NCI-H526 treated with DMSO at 0.1 percent for 48 hours (cell line): ENCODE measurements around the gene TTL.
A peak's percentile ranks its signal among the peaks of the same experiment; 100 is the strongest.
"Not testable (repeated sequence)": the region's sequence is repeated elsewhere in the genome, so short reads cannot be mapped to it uniquely, and the experiment has no call there.

ENCODE experiments used
- DNase-seq: peaks from one replicate; lab custom pipeline; 2025; lab: John Stamatoyannopoulos, UW

Gene TTL

GRCh38 chr2:112474844-112475486 is 7.0 kb upstream of the TTL start:
- no peak for DNase-seq

GRCh38 chr2:112476434-112476833 is 5.5 kb upstream of the TTL start:
- DNase-seq, result no peak

GRCh38 chr2:112480530-112481049 is 1.4 kb upstream of the TTL start:
- peak; percentile 9 for DNase-seq

GRCh38 chr2:112481050-112481527 is 867 bp upstream of the TTL start:
- peak; percentile 80 for DNase-seq

GRCh38 chr2:112482309-112483041 is 519 bp downstream of the TTL start:
- DNase-seq, result peak; percentile 38

GRCh38 chr2:112483042-112483473 is 1.1 kb downstream of the TTL start:
- DNase-seq, result peak; percentile 25

GRCh38 chr2:112483831-112484230 is 1.9 kb downstream of the TTL start:
- DNase-seq, result no peak

GRCh38 chr2:112485849-112486248 is 3.9 kb downstream of the TTL start:
- no peak for DNase-seq

- DNase-seq, result no peak
These were observed 4.9 kb downstream of the TTL start for GRCh38 chr2:112486895-112487294.

- no peak for DNase-seq
These were observed 5.5 kb downstream of the TTL start for GRCh38 chr2:112487444-112487961.

- no peak for DNase-seq
These were observed 6.2 kb downstream of the TTL start for GRCh38 chr2:112488201-112488600.

- DNase-seq, result no peak
These were observed 10.0 kb downstream of the TTL start for GRCh38 chr2:112491946-112492345.

GRCh38 chr2:112493048-112493447 is 11.1 kb downstream of the TTL start:
- no peak for DNase-seq

- no peak for DNase-seq
These were observed 12.1 kb downstream of the TTL start for GRCh38 chr2:112493858-112494648.

GRCh38 chr2:112494828-112495227 is 12.9 kb downstream of the TTL start:
- DNase-seq, result no peak

- not testable (repeated sequence) for DNase-seq
These were observed 13.9 kb downstream of the TTL start for GRCh38 chr2:112495878-112496277.

GRCh38 chr2:112500850-112501484 is 19.0 kb downstream of the TTL start:
- not testable (repeated sequence) for DNase-seq

GRCh38 chr2:112509239-112509998 is 27.5 kb downstream of the TTL start:
- not testable (repeated sequence) for DNase-seq

- DNase-seq, result no peak
These were observed 34.8 kb downstream of the TTL start for GRCh38 chr2:112516801-112517200.

- DNase-seq, result no peak
These were observed 36.9 kb downstream of the TTL start for GRCh38 chr2:112518807-112519206.

GRCh38 chr2:112519506-112519905 is 37.5 kb downstream of the TTL start:
- no peak for DNase-seq
